ENCODE measurements around the gene CALM3.

DNA sequence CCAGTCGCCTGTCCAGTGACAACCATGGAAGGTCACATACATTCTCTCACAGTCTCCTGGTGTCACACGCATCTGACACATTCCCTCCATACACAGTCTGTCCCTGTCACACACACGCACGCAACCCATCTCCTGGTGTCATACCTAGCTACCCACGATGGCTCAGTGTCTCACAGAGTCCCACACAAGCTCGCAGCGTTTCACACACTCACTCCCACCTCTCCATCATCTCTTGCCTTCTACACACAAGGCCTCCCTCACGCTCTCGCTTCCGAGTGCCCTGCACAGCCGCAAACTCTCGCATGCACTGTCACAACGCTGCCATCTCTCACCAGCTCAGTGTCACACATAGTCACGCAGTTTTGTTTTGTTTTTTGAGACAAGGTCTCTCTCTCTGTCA lies 36.1 kb downstream of the CALM3 start:
- TF ChIP-seq POLR2A (IDR thresholded peaks at IDR 0.05): no peak
- no peak for TF ChIP-seq CTCF (IDR thresholded peaks at IDR 0.05 in 4 of 5, conservative IDR thresholded peaks at IDR 0.05 in 1 of 5)

Measured in gastrocnemius medialis (tissue), 4 donors.